H1 (cell line): Measurements from ENCODE around the gene NCBP1. TPM values are rescaled to one million over a fixed set of nuclear protein-coding genes. Genes with fewer than 3 reads are reported as not detected.

Experiments
- CTCF ChIA-PET: fragments of 300-600 bp; sonication (Branson Sonifier 250); formaldehyde crosslinking; loops from one replicate; lab custom pipeline; 2021; ENCODE audit not compliant: partially characterized antibody; lab: Charles Lee
- POLR2A ChIA-PET: fragments of 300-600 bp; sonication (Branson Sonifier 250); formaldehyde crosslinking; loops from one replicate; lab custom pipeline; 2021; ENCODE audit warnings: inconsistent platforms; ENCODE audit not compliant: partially characterized antibody; lab: Charles Lee
- DNase-seq, 2 experiments: peaks; one replicate each; pipeline versions ENCODE4 v3.0.0 to v3.0.0-alpha.2; 2010 to 2022; ENCODE audit warnings: low spot score in 2 of 2, low read depth in 1 of 2, mixed read lengths in 1 of 2
- FAIRE-seq: peaks from 2 replicates; lab custom pipeline; 2011; peaks lifted over from hg19 to GRCh38; lab: Jason Lieb, UNC
- H2AFZ ChIP-seq: 2 replicates; pipeline ENCODE4 v1.8.1; 2012; ENCODE audit warnings: low read length, inconsistent platforms
- H2AK5ac ChIP-seq: 2 replicates; pipeline ENCODE4 v1.6.1; 2013; ENCODE audit warnings: low read depth, low read length
- H2BK120ac ChIP-seq: replicated peaks from 2 replicates; pipeline ENCODE3; 2013; ENCODE audit warnings: low read depth, low read length, inconsistent platforms
- H2BK12ac ChIP-seq: 2 replicates; pipeline ENCODE4 v1.6.1; 2013; ENCODE audit warnings: low read depth, low read length
- H2BK15ac ChIP-seq: 2 replicates; pipeline ENCODE4 v1.6.1; 2013; ENCODE audit warnings: low read length
- H2BK20ac ChIP-seq: 2 replicates; pipeline ENCODE4 v1.6.1; 2013; ENCODE audit warnings: low read length
- H2BK5ac ChIP-seq: 2 replicates; pipeline ENCODE4 v1.6.1; 2013; ENCODE audit warnings: low read depth, low read length
- H3K14ac ChIP-seq: 2 replicates; pipeline ENCODE4 v1.6.1; 2013; ENCODE audit warnings: inconsistent platforms; ENCODE audit not compliant: insufficient read length
- H3K18ac ChIP-seq: 2 replicates; pipeline ENCODE4 v1.6.1; 2013; ENCODE audit warnings: low read length; ENCODE audit errors: extremely low read depth
- H3K23ac ChIP-seq: 2 replicates; pipeline ENCODE4 v1.6.1; 2013; ENCODE audit warnings: inconsistent platforms; ENCODE audit not compliant: insufficient read length
- H3K23me2 ChIP-seq: 2 replicates; pipeline ENCODE4 v1.6.1; 2013; ENCODE audit warnings: low read depth, low read length
- H3K27ac ChIP-seq: 2 replicates; pipeline ENCODE4 v1.6.1; 2011; ENCODE audit warnings: low read depth, low read length, inconsistent platforms
- H3K27me3 ChIP-seq, 4 experiments: replicated peaks in 1 of 4; 1 replicate in 1 of 4; 2 replicates in 3 of 4; pipeline versions ENCODE4 v1.6.1 to v1.8.1; 2011 to 2013; ENCODE audit warnings: low read length in 3 of 4, mild to moderate bottlenecking in 3 of 4, inconsistent platforms in 2 of 4, mixed read lengths in 2 of 4, moderate library complexity in 1 of 4; ENCODE audit not compliant: control insufficient read depth in 3 of 4, insufficient read depth in 3 of 4; ENCODE audit errors: extremely low read depth in 1 of 4
- H3K36me3 ChIP-seq, 4 experiments: 2 replicates each; pipeline versions ENCODE4 v1.6.1 to v1.8.1; 2011 to 2013; ENCODE audit warnings: mild to moderate bottlenecking in 4 of 4, low read length in 3 of 4, moderate library complexity in 2 of 4, control low read depth in 1 of 4, inconsistent platforms in 1 of 4; ENCODE audit not compliant: insufficient read depth in 4 of 4, control insufficient read depth in 2 of 4
- H3K4ac ChIP-seq: replicated peaks from 2 replicates; pipeline ENCODE3; 2013; ENCODE audit warnings: low read length, low read depth, mixed read lengths, inconsistent platforms; ENCODE audit not compliant: insufficient read length
- H3K4me1 ChIP-seq, 4 experiments: replicated peaks in 1 of 4; 1 replicate in 1 of 4; 2 replicates in 3 of 4; pipeline versions ENCODE4 v1.6.1 to v1.8.1; 2011 to 2013; ENCODE audit warnings: low read length in 3 of 4, inconsistent platforms in 2 of 4, mixed read lengths in 1 of 4; ENCODE audit not compliant: insufficient read depth in 4 of 4, control insufficient read depth in 3 of 4
- H3K4me2 ChIP-seq, 2 experiments: 2 replicates each; pipeline versions ENCODE4 v1.6.1 to v1.8.1; 2011 to 2013; ENCODE audit warnings: low read depth in 2 of 2, low read length in 2 of 2, control low read depth in 1 of 2, inconsistent platforms in 1 of 2, mild to moderate bottlenecking in 1 of 2; ENCODE audit not compliant: insufficient read depth in 1 of 2
- H3K4me3 ChIP-seq, 4 experiments: fragments of 200-600, 300-600 bp in 1 of 4; sonication (generic), shearing (Covaris generic), sonication (Bioruptor Twin) in 1 of 4; 2 replicates each; pipeline versions ENCODE4 v1.5.1 to v1.8.1; 2011 to 2016; ENCODE audit warnings: low read length in 4 of 4, low read depth in 3 of 4, control low read depth in 2 of 4, inconsistent platforms in 2 of 4, mild to moderate bottlenecking in 2 of 4, mixed read lengths in 1 of 4, moderate library complexity in 1 of 4; ENCODE audit not compliant: insufficient read depth in 2 of 4; ENCODE audit errors: extremely low read depth in 1 of 4
- H3K56ac ChIP-seq: replicated peaks from 2 replicates; pipeline ENCODE3; 2013; ENCODE audit warnings: low read depth, mild to moderate bottlenecking, mixed read lengths, low read length, inconsistent platforms; ENCODE audit not compliant: insufficient read length
- H3K79me1 ChIP-seq: 2 replicates; pipeline ENCODE4 v1.6.1; 2013; ENCODE audit warnings: low read depth, low read length, control low read depth
- H3K79me2 ChIP-seq, 2 experiments: 2 replicates each; pipeline versions ENCODE4 v1.6.1 to v1.8.1; 2012 to 2013; ENCODE audit warnings: low read length in 2 of 2, mild to moderate bottlenecking in 2 of 2, inconsistent platforms in 1 of 2; ENCODE audit not compliant: insufficient read depth in 2 of 2, control insufficient read depth in 1 of 2
- H3K9ac ChIP-seq, 4 experiments: replicated peaks in 1 of 4; 1 replicate in 1 of 4; 2 replicates in 3 of 4; pipeline versions ENCODE4 v1.6.1 to v1.8.1; 2011 to 2013; ENCODE audit warnings: low read depth in 3 of 4, low read length in 3 of 4, control low read depth in 2 of 4, mild to moderate bottlenecking in 2 of 4, moderate library complexity in 2 of 4, inconsistent platforms in 1 of 4; ENCODE audit errors: extremely low read depth in 1 of 4
- H3K9me3 ChIP-seq, 2 experiments: 2 replicates each; pipeline versions ENCODE4 v1.6.1 to v1.8.1; 2012 to 2013; ENCODE audit warnings: mild to moderate bottlenecking in 2 of 2, moderate library complexity in 2 of 2, control low read depth in 1 of 2, inconsistent platforms in 1 of 2, low read depth in 1 of 2, low read length in 1 of 2, mixed read lengths in 1 of 2; ENCODE audit not compliant: insufficient read depth in 2 of 2
- H4K20me1 ChIP-seq, 2 experiments: replicated peaks in 1 of 2; 2 replicates each; pipeline versions ENCODE3 to v1.8.1; 2011 to 2013; ENCODE audit warnings: inconsistent platforms in 2 of 2, low read length in 2 of 2, mild to moderate bottlenecking in 1 of 2; ENCODE audit not compliant: insufficient read depth in 2 of 2, control insufficient read depth in 1 of 2
- H4K5ac ChIP-seq: 2 replicates; pipeline ENCODE4 v1.6.1; 2013; ENCODE audit warnings: low read length, low read depth, mixed read lengths, inconsistent platforms; ENCODE audit not compliant: insufficient read length
- H4K8ac ChIP-seq: 2 replicates; pipeline ENCODE4 v1.8.0; 2013; ENCODE audit warnings: mild to moderate bottlenecking, moderate library complexity, low read length, inconsistent platforms; ENCODE audit not compliant: insufficient read depth; ENCODE audit errors: extremely low read depth
- H4K91ac ChIP-seq: replicated peaks from 2 replicates; pipeline ENCODE3; 2013; ENCODE audit warnings: low read length, mixed read lengths, inconsistent platforms; ENCODE audit not compliant: insufficient read length
- ATF3 ChIP-seq: IDR thresholded peaks from 2 replicates; pipeline ENCODE4 v1.6.1; 2011; ENCODE audit warnings: low read depth, mild to moderate bottlenecking, low read length; ENCODE audit not compliant: insufficient read depth
- BACH1 ChIP-seq: IDR thresholded peaks from 2 replicates; pipeline ENCODE4 v1.6.1; 2012; ENCODE audit warnings: low read length, improper control_type of control experiment
- CHD2 ChIP-seq: IDR thresholded peaks from 2 replicates; pipeline ENCODE4 v1.6.1; 2012; ENCODE audit warnings: low read length, improper control_type of control experiment
- MAX ChIP-seq: IDR thresholded peaks from 2 replicates; pipeline ENCODE4 v1.6.1; 2012; ENCODE audit warnings: inconsistent platforms
- PHF8 ChIP-seq: fragments of 200-600 bp; sonication (generic); conservative IDR thresholded peaks from 2 replicates; pipeline ENCODE4 v1.7.1; 2012; ENCODE audit warnings: low read depth, mild to moderate bottlenecking, inconsistent platforms, low read length, moderate library complexity
- SP1 ChIP-seq: IDR thresholded peaks from 2 replicates; pipeline ENCODE4 v1.6.1; 2011; ENCODE audit warnings: low read depth, low read length
- SP4 ChIP-seq: IDR thresholded peaks from 2 replicates; pipeline ENCODE4 v1.6.1; 2012; ENCODE audit warnings: low read length, inconsistent platforms
- TCF12 ChIP-seq: IDR thresholded peaks from 2 replicates; pipeline ENCODE4 v1.6.1; 2011; ENCODE audit warnings: low read depth, mild to moderate bottlenecking, low read length
- WGBS, 2 experiments: shearing (Covaris generic) in 1 of 2; methylation state at CpG; one replicate each; pipeline versions ENCODE4 v1.1.6 to v1.1.7; 2013 to 2015; ENCODE audit warnings: low lambda C conversion rate in 2 of 2, mixed read lengths in 2 of 2, inconsistent platforms in 1 of 2, low coverage in 1 of 2, missing lambda C conversion rate in 1 of 2; ENCODE audit not compliant: insufficient replicate concordance in 2 of 2, insufficient coverage in 1 of 2, insufficient read length in 1 of 2; ENCODE audit errors: extremely low coverage in 1 of 2, missing lambda C conversion rate in 1 of 2; 5-methylcytosine and 5-hydroxymethylcytosine counted together
- polyA plus RNA-seq, 7 experiments: library from polyadenylated mRNA; depleted of rRNA in 3 of 7; stranded (reverse) in 5 of 7; unstranded in 2 of 7; fragments of >200 nt in 5 of 7; fragments of 200-250 nt in 2 of 7; gene quantifications; 1 replicate in 5 of 7; 2 replicates in 1 of 7; 4 replicates in 1 of 7; pipeline versions ENCODE4 v1.2.1 to v1.2.3, GENCODE V29; 2011 to 2013; ENCODE audit warnings: missing spikeins in 2 of 7, mixed read lengths in 2 of 7
- total RNA-seq: library from RNA; stranded (reverse); fragmentation: NEBNext Ultra II Directional; extraction: Animal tissue kit (Norgen Biotek cat#: 25700); gene quantifications from 2 replicates; pipeline ENCODE4 v1.2.1, GENCODE V29; 2021

NCBP1 gene
- total and polyA plus RNA-seq, 2 of the 8 experiments (the other 6 are each of a cell fraction or from before 2014, with no cell fraction given) = 14.7 to 54.0 TPM

GRCh38 chr9:97673922-97674321, 40.3 kb downstream of the NCBP1 start:
- Histone ChIP-seq H2BK15ac (no peak overlapping the region), H3K4ac (no peak overlapping the region), H2BK20ac (no peak overlapping the region), H3K23me2 (no peaks in the 10 kb centered on the region), H4K20me1 (peaks cover 0 to 2% of the 10 kb centered on the region in 2 experiments), H2BK120ac (no peak overlapping the region), H2AK5ac (no peak overlapping the region), H3K27me3 (no peaks in the 10 kb centered on the region), H3K36me3 (peaks cover 24 to 70% (median 60%) of the 10 kb centered on the region in 4 experiments), H3K4me2 (no peak overlapping the region), H3K18ac (no peak overlapping the region), H3K79me2 (no peaks in the 10 kb centered on the region), H3K14ac (no peak overlapping the region), H3K9me3 (no peaks in the 10 kb centered on the region), H4K91ac (no peak overlapping the region), H3K27ac (no peak overlapping the region), H3K79me1 (no peaks in the 10 kb centered on the region), H2BK5ac (no peak overlapping the region), H4K5ac (no peak overlapping the region), H2AFZ (no peak overlapping the region), H3K9ac (no peak overlapping the region), H3K23ac (no peak overlapping the region), H3K56ac (no peak overlapping the region), H3K4me1 (no peaks in the 10 kb centered on the region), H4K8ac (no peak overlapping the region), H3K4me3 (no peak overlapping the region), H2BK12ac (no peak overlapping the region)
- POLR2A ChIA-PET = interaction anchor here (1.2 to 1.3 kb wide), 2 partner anchors 13 to 17 kb away, joined by 3 to 4 read pairs; no protein-coding TSS in a partner anchor
- DNase-seq (no peak), FAIRE-seq (no peak)
- CTCF ChIA-PET = interaction anchor here (1.0 kb wide), 1 partner anchor 75 kb away, joined by 4 read pairs; no protein-coding TSS in a partner anchor
- TF ChIP-seq BACH1 = no peak
- no peak for TF ChIP-seq SP1
- no peak for TF ChIP-seq CHD2
- no peak for TF ChIP-seq MAX
- TF ChIP-seq TCF12 = no peak
- no peak for TF ChIP-seq ATF3
- TF ChIP-seq PHF8 = no peak
- no peak for TF ChIP-seq SP4
- 92% methylated on average over 3 of the region's 3 CpGs; no CpG with 5 or more reads in 1 of the 2 experiments for whole genome bisulfite sequencing, 2 experiments
